Fibroblast of the aortic adventitia (primary cell): ENCODE measurements around the gene CASK. TPM values are rescaled to one million over a fixed set of nuclear protein-coding genes. Genes with fewer than 3 reads are reported as not detected.

ENCODE experiments used
- DNase-seq: peaks from one replicate; pipeline ENCODE4 v3.0.0-alpha.2; 2010; ENCODE audit warnings: low read depth
- H3K4me3 ChIP-seq: 2 replicates; pipeline ENCODE4 v1.5.1; 2011; ENCODE audit warnings: low read depth, mild to moderate bottlenecking, control low read depth, low read length, moderate library complexity
- CTCF ChIP-seq: IDR thresholded peaks from 2 replicates; pipeline ENCODE4 v1.5.1; 2011; ENCODE audit warnings: mild to moderate bottlenecking, low read length, control low read depth, inconsistent platforms; ENCODE audit not compliant: insufficient read depth
- total RNA-seq: library from RNA; depleted of rRNA; stranded (reverse); fragments of >200 nt; gene quantifications from 2 replicates; pipeline ENCODE4 v1.2.3, GENCODE V29; 2012; ENCODE audit warnings: low replicate concordance

Gene CASK
- total RNA-seq, 1 donor, result 24.9 TPM

GRCh38 chrX:41482154-41482850 lies 441.1 kb downstream of the CASK start:
- H3K4me3 ChIP-seq, result no peak overlapping the region
- peak; percentile 23 for DNase-seq
- no peak for TF ChIP-seq CTCF

GRCh38 chrX:41481264-41482109 lies 441.9 kb downstream of the CASK start:
- TF ChIP-seq CTCF, result peak; percentile 41
- H3K4me3 ChIP-seq, result no peak overlapping the region
- peak; percentile 5 for DNase-seq

- DNase-seq, result no peak
- TF ChIP-seq CTCF, result no peak
These were observed 442.7 kb downstream of the CASK start for GRCh38 chrX:41480508-41481260.

GRCh38 chrX:41478381-41478911 lies 444.9 kb downstream of the CASK start:
- TF ChIP-seq CTCF, result no peak
- no peak for DNase-seq
- no peak overlapping the region for H3K4me3 ChIP-seq

More at GRCh38 chrX:41480508-41481260, 442.7 kb downstream of the CASK start:
- H3K4me3 ChIP-seq, result no peak overlapping the region

GRCh38 chrX:41475591-41476241 lies 447.6 kb downstream of the CASK start:
- DNase-seq, result no peak
- no peak overlapping the region for H3K4me3 ChIP-seq
- no peak for TF ChIP-seq CTCF

GRCh38 chrX:41475191-41475590 lies 448.2 kb downstream of the CASK start:
- H3K4me3 ChIP-seq, result no peak overlapping the region
- no peak for TF ChIP-seq CTCF
- no peak for DNase-seq
